ENCODE measurements around the gene MCFD2.

The MCFD2 gene

DNA sequence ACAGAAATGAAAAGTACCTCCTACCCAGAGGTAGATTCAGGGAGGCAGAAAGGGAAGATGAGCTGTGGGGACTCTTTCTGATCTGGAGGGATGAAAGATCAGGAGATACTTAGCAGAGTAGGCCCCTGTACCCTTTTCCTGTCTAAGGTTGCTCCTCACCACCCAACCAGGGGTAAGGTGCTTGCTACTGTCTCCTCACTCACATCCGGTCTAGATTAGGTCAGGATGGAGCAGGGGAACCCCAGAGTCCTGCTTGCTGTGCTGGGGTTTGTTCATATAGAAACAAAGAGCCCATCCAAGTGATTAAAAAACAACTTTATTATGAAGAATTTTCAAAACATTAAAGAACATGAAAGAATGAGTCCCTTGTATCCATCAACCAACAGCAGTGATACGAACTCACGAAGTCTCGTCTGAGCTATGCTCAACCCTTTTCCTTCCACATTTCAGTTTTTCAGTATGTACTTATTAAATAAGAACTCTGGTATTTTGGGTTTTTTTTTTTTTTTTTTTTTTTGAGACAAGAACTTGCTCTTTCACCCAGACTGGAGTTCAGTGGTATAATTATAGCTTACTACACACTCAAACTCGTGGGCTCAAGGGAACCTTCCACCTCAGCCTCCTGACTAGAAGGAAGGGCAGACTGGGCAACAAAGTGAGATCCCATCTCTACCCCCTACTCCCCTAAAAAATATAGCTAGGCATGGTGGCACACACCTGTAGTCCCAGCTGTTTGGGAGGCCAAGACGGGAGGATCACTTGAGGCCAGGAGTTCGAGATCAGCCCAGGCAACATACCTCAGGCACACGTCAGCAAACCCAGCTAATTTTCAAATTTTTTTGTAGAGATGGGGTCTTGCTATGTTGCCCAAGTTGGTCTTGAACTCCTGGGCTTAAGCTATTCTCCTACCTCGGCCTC lies 28.5 kb upstream of the MCFD2 start:
- H3F3A ChIP-seq (ENCODE audit: insufficient read depth, low read length) = peaks cover 58% of the 10 kb centered on the region
- H3K4me2 ChIP-seq (ENCODE audit: low read depth, low read length) = peak overlapping the region; percentile 89
- DNase-seq = peak; percentile 67
- peaks cover 7% of the 10 kb centered on the region; the same call in 1 of the 2 replicates for H4K20me1 ChIP-seq (ENCODE audit: insufficient read depth, low read length)
- H3K9me2 ChIP-seq (replicated peaks; ENCODE audit: insufficient read depth, low read length) = no peaks in the 10 kb centered on the region
- H2AFZ ChIP-seq (ENCODE audit: low read length) = no peak overlapping the region
- H3K4me1 ChIP-seq (ENCODE audit: low read length) = peaks cover 49% of the 10 kb centered on the region
- peaks cover 4% of the 10 kb centered on the region; the same call in 1 of the 2 replicates for H3K36me3 ChIP-seq (replicated peaks; ENCODE audit: insufficient read depth, low read length)
- TF ChIP-seq EZH2phosphoT487 (IDR thresholded peaks at IDR 0.05; ENCODE audit: low read length) = no peak
- H3K79me2 ChIP-seq (ENCODE audit: low read length) = peaks cover 95% of the 10 kb centered on the region
- H3K9me3 ChIP-seq (replicated peaks; ENCODE audit: insufficient read depth, low read length) = no peaks in the 10 kb centered on the region
- H3K27ac ChIP-seq (ENCODE audit: low read length) = peak overlapping the region; percentile 95
- H3K9ac ChIP-seq (ENCODE audit: low read length) = peak overlapping the region; percentile 96
- H3K4me3 ChIP-seq (ENCODE audit: low read length) = peak overlapping the region; percentile 98
- H3K27me3 ChIP-seq (replicated peaks; ENCODE audit: insufficient read depth, low read length) = no peaks in the 10 kb centered on the region

DNA sequence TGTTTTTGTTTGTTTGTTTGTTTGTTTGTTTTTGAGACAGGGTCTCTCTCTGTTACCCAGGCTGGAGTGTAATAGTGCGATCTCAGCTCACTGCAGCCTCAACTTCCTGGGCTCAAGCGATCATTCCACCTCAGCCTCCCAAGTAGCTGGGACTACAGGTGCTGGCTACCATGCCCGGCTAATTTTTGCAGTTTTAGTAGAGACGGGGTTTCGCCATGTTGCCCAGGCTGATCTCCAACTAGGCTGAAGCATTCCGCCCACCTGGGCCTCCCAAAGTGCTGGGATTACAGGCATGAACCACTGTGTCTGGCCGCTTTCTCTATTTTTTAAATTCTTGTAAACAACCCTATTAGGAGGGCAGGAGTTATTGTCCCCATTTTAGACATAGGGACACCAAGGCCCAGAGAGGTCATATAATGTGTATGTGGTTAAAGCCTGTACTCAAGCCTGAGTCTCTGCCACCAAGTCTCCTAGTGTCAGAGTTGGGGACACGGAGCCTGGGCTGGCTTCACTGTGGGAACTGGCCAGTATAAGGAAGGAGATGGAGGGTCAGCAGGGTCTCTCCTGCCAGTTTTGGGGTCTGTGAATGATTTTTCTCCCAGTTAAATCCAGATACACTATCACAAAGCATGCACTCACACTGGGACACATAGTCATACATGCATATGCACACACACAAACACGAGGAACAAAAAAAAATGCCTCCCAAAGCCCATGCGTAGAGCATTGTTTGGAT lies 27.5 kb upstream of the MCFD2 start:
- H3K9me2 ChIP-seq (replicated peaks; ENCODE audit: insufficient read depth, low read length) = no peaks in the 10 kb centered on the region
- peaks cover 58% of the 10 kb centered on the region for H3F3A ChIP-seq (ENCODE audit: insufficient read depth, low read length)
- DNase-seq = peak; percentile 18
- 0 out of 2 replicates have a peak, but pooled peaks cover 2% of the 10 kb centered on the region for H3K36me3 ChIP-seq (replicated peaks; ENCODE audit: insufficient read depth, low read length)
- peaks cover 91% of the 10 kb centered on the region for H3K79me2 ChIP-seq (ENCODE audit: low read length)
- H4K20me1 ChIP-seq (ENCODE audit: insufficient read depth, low read length) = no peaks in the 10 kb centered on the region
- H3K27ac ChIP-seq (ENCODE audit: low read length) = peak overlapping the region; percentile 95
- TF ChIP-seq, protein P1, sequence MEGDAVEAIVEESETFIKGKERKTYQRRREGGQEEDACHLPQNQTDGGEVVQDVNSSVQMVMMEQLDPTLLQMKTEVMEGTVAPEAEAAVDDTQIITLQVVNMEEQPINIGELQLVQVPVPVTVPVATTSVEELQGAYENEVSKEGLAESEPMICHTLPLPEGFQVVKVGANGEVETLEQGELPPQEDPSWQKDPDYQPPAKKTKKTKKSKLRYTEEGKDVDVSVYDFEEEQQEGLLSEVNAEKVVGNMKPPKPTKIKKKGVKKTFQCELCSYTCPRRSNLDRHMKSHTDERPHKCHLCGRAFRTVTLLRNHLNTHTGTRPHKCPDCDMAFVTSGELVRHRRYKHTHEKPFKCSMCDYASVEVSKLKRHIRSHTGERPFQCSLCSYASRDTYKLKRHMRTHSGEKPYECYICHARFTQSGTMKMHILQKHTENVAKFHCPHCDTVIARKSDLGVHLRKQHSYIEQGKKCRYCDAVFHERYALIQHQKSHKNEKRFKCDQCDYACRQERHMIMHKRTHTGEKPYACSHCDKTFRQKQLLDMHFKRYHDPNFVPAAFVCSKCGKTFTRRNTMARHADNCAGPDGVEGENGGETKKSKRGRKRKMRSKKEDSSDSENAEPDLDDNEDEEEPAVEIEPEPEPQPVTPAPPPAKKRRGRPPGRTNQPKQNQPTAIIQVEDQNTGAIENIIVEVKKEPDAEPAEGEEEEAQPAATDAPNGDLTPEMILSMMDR (IDR thresholded peaks at IDR 0.05; ENCODE audit: low read length) = no peak
- TF ChIP-seq EZH2phosphoT487 (IDR thresholded peaks at IDR 0.05; ENCODE audit: low read length) (no peak), EZH2 (optimal IDR thresholded peaks at IDR 0.05; ENCODE audit: low read depth, low read length) (no peak)
- H3K9me3 ChIP-seq (replicated peaks; ENCODE audit: insufficient read depth, low read length) = no peaks in the 10 kb centered on the region
- H2AFZ ChIP-seq (ENCODE audit: low read length) = no peak overlapping the region
- H3K4me2 ChIP-seq (ENCODE audit: low read depth, low read length) = peak overlapping the region; percentile 89
- no peaks in the 10 kb centered on the region for H3K27me3 ChIP-seq (replicated peaks; ENCODE audit: insufficient read depth, low read length)
- peak overlapping the region; percentile 98 for H3K4me3 ChIP-seq (ENCODE audit: low read length)
- H3K4me1 ChIP-seq (ENCODE audit: low read length) = peaks cover 49% of the 10 kb centered on the region
- H3K9ac ChIP-seq (ENCODE audit: low read length) = peak overlapping the region; percentile 96

DNA sequence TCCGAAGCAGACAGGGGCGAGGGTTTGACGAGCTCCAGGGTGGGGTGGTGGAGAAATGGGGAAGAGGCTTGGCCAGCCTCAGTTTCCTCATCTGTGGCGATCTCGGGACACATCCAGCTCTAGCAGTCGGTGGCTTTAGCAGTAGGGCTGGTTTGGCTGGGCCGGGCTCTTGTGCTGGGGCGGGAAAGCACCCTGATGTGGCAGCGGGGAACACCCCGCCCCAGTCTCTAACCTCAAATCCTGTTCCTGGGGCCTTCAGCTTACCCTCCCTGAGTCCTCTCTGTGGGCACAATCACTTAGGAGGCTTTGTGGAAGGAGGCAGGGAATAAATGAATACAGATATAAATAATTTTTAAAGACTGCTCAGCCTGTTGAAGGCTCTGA lies 26.5 kb upstream of the MCFD2 start:
- TF ChIP-seq EZH2 (optimal IDR thresholded peaks at IDR 0.05; ENCODE audit: low read depth, low read length) = no peak
- TF ChIP-seq, protein P1 (IDR thresholded peaks at IDR 0.05; ENCODE audit: low read length) = no peak
- TF ChIP-seq EZH2phosphoT487 (IDR thresholded peaks at IDR 0.05; ENCODE audit: low read length) = no peak
- peak; percentile 82 for DNase-seq
- H3K27ac ChIP-seq (ENCODE audit: low read length) = peak overlapping the region; percentile 95

More for the DNA sequence above, 26.5 kb upstream of the MCFD2 start:
- H3K4me1 ChIP-seq (ENCODE audit: low read length) = peaks cover 42% of the 10 kb centered on the region
- H3K9ac ChIP-seq (ENCODE audit: low read length) = peak overlapping the region; percentile 96
- H3F3A ChIP-seq (ENCODE audit: insufficient read depth, low read length) = peaks cover 58% of the 10 kb centered on the region
- H3K9me2 ChIP-seq (replicated peaks; ENCODE audit: insufficient read depth, low read length) = no peaks in the 10 kb centered on the region
- H2AFZ ChIP-seq (ENCODE audit: low read length) = 0 out of 2 replicates have a peak overlapping the region, but pooled peaks have one; percentile 20
- peak overlapping the region; percentile 89 for H3K4me2 ChIP-seq (ENCODE audit: low read depth, low read length)
- H3K9me3 ChIP-seq (replicated peaks; ENCODE audit: insufficient read depth, low read length) = no peaks in the 10 kb centered on the region
- H3K27me3 ChIP-seq (replicated peaks; ENCODE audit: insufficient read depth, low read length) = no peaks in the 10 kb centered on the region
- H4K20me1 ChIP-seq (ENCODE audit: insufficient read depth, low read length) = no peaks in the 10 kb centered on the region
- H3K36me3 ChIP-seq (replicated peaks; ENCODE audit: insufficient read depth, low read length) = no peaks in the 10 kb centered on the region
- H3K4me3 ChIP-seq (ENCODE audit: low read length) = peak overlapping the region; percentile 98
- H3K79me2 ChIP-seq (ENCODE audit: low read length) = peaks cover 91% of the 10 kb centered on the region

Measured in MM.1S (cell line).